Mammary epithelial cell (primary cell): ENCODE results near the gene ANXA5.

Experiments
- CTCF ChIP-seq, 2 donors: IDR thresholded peaks in 1 of 2; conservative IDR thresholded peaks in 1 of 2; 2 replicates each; pipeline ENCODE4 v1.5.1; 2011 to 2012; ENCODE audit warnings: inconsistent platforms in 2 of 2, low read length in 2 of 2, mild to moderate bottlenecking in 2 of 2, control low read depth in 1 of 2, low read depth in 1 of 2; ENCODE audit not compliant: insufficient read depth in 1 of 2; ENCODE audit errors: extremely low read depth in 1 of 2
- EZH2 ChIP-seq: IDR thresholded peaks from 2 replicates; pipeline ENCODE4 v1.6.1; 2012; ENCODE audit warnings: low read length, inconsistent platforms, borderline replicate concordance

DNA sequence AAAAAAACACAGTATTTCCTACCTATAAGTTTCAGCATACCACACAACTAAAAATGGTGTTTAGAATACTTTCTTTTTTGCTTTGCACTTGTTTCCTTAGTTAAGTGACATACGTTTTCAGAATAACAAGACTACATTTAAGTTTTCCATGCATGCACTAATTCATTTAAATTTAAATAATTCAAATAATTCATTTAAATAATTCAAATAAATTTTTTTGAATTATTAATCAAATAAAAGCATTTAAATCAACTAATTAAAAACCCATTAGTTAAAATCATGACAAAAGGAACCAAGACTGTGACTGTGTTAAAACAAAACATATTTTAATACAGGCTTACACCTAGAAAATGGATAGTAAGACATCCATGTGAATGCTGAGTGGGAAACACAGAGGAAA, 12.8 kb downstream of the ANXA5 start:
- TF ChIP-seq CTCF (conservative IDR thresholded peaks at IDR 0.05 in 1 of 2, IDR thresholded peaks at IDR 0.05 in 1 of 2; ENCODE audit: extremely low read depth in 1 of 2, insufficient read depth in 1 of 2, low read depth in 1 of 2, low read length in 2 of 2) (no peak), EZH2 (no peak)
